ENCODE measurements around the gene TENM4.

DNA sequence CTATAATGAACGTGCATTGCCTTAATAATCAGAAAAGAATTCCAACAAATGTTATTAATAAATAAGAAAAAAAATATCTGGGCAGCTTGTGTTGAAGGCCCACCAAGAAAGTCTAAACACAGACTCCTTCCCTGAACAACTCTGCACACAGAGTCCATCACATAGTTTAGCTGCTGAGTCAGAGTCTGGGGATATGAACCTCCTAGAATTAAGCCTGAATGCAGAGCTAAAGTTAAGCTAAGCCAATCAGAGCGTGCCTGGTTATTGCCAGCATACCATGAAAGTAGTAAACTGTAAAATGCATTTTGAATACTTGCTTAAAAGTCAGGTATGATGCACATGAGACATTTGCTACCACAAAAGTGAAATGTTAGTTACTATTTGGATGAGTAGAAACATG is 25.6 kb upstream of the TENM4 start:
- TF ChIP-seq, protein P1, sequence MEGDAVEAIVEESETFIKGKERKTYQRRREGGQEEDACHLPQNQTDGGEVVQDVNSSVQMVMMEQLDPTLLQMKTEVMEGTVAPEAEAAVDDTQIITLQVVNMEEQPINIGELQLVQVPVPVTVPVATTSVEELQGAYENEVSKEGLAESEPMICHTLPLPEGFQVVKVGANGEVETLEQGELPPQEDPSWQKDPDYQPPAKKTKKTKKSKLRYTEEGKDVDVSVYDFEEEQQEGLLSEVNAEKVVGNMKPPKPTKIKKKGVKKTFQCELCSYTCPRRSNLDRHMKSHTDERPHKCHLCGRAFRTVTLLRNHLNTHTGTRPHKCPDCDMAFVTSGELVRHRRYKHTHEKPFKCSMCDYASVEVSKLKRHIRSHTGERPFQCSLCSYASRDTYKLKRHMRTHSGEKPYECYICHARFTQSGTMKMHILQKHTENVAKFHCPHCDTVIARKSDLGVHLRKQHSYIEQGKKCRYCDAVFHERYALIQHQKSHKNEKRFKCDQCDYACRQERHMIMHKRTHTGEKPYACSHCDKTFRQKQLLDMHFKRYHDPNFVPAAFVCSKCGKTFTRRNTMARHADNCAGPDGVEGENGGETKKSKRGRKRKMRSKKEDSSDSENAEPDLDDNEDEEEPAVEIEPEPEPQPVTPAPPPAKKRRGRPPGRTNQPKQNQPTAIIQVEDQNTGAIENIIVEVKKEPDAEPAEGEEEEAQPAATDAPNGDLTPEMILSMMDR (IDR thresholded peaks at IDR 0.05; ENCODE audit: low read depth, low read length, poor library complexity, severe bottlenecking): no peak
- no peak for TF ChIP-seq EZH2phosphoT487 (IDR thresholded peaks at IDR 0.05; ENCODE audit: borderline replicate concordance, low read length)

All from DOHH2 (cell line).